ENCODE results near the gene IGFL4.

DNA sequence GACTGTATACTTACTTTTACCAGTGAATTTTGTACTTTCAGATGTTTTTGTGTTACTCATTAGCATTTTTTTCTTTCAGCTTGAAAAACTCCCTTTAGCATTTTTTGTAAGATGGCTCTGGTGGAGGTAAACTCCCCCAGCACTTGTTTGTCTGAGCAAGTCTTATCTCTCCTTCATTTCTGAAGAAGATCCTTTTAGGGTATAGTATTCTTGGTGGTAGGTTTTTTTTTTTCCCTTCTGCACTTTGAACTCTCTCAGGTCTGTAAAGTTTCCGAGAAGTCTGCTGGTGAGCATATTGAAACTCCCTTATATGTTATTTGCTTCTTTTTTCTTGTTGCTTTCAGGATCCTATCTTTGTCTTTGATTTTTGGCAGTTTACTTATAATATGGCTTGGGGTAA is 48.6 kb upstream of the IGFL4 start:
- TF ChIP-seq POLR2AphosphoS5 (IDR thresholded peaks at IDR 0.05; ENCODE audit: borderline replicate concordance, low read depth, low read length) (no peak), FOXP2 (optimal IDR thresholded peaks at IDR 0.05; ENCODE audit: control extremely low read depth, extremely low read length, insufficient read depth) (no peak)
